Smooth muscle cell (in vitro differentiated cells): ENCODE data around the gene LRRC66. TPM values are rescaled to one million over a fixed set of nuclear protein-coding genes. Genes with fewer than 3 reads are reported as not detected.

Source experiments
- DNase-seq: peaks from one replicate; lab custom pipeline; 2025; ENCODE audit not compliant: unreplicated experiment; lab: John Stamatoyannopoulos, UW
- H2AFZ ChIP-seq: fragments of 200-600 bp; sonication (generic); 2 replicates; pipeline ENCODE4 v1.6.0; 2016; ENCODE audit warnings: antibody characterized with exemption, low read depth, mild to moderate bottlenecking
- H3F3A ChIP-seq: fragments of 200-600 bp; sonication (generic); 2 replicates; pipeline ENCODE4 v1.6.0; 2017; ENCODE audit warnings: antibody characterized with exemption, low read depth
- H3K27ac ChIP-seq: fragments of 200-600 bp; sonication (generic); 2 replicates; pipeline ENCODE4 v1.5.1; 2016; ENCODE audit warnings: low read depth, mild to moderate bottlenecking
- H3K27me3 ChIP-seq: fragments of 200-600 bp; sonication (generic); 2 replicates; pipeline ENCODE4 v1.6.1; 2016; ENCODE audit warnings: low read depth, mild to moderate bottlenecking
- H3K36me3 ChIP-seq: fragments of 200-600 bp; sonication (generic); 2 replicates; pipeline ENCODE4 v1.5.1; 2016; ENCODE audit warnings: low read depth
- H3K4me1 ChIP-seq: fragments of 200-600 bp; sonication (generic); 2 replicates; pipeline ENCODE4 v1.5.1; 2016; ENCODE audit warnings: low read depth
- H3K4me2 ChIP-seq: fragments of 200-600 bp; sonication (generic); 2 replicates; pipeline ENCODE4 v1.6.0; 2016; ENCODE audit warnings: mild to moderate bottlenecking
- H3K4me3 ChIP-seq: fragments of 200-600 bp; sonication (generic); 2 replicates; pipeline ENCODE4 v1.5.1; 2016; ENCODE audit warnings: mild to moderate bottlenecking
- H3K79me2 ChIP-seq: fragments of 200-600 bp; sonication (generic); 2 replicates; pipeline ENCODE4 v1.6.0; 2016; ENCODE audit warnings: low read depth, mild to moderate bottlenecking
- H3K9ac ChIP-seq: fragments of 200-600 bp; sonication (generic); 2 replicates; pipeline ENCODE4 v1.6.0; 2016; ENCODE audit warnings: low read depth
- H3K9me3 ChIP-seq: fragments of 200-600 bp; sonication (generic); replicated peaks from 2 replicates; pipeline ENCODE4 v1.5.1; 2016; ENCODE audit warnings: low read depth
- H4K20me1 ChIP-seq: fragments of 200-600 bp; sonication (generic); 2 replicates; pipeline ENCODE4 v1.6.0; 2016; ENCODE audit warnings: low read depth
- CTCF ChIP-seq: fragments of 200-600 bp; sonication (generic); IDR thresholded peaks from 2 replicates; pipeline ENCODE4 v1.5.1; 2017; ENCODE audit warnings: borderline replicate concordance, mild to moderate bottlenecking, antibody characterized with exemption; ENCODE audit not compliant: insufficient read depth, poor library complexity, severe bottlenecking
- WGBS: methylation state at CpG from one replicate; pipeline ENCODE4 v1.1.7; 2016; ENCODE audit warnings: low lambda C conversion rate; 5-methylcytosine and 5-hydroxymethylcytosine counted together
- polyA plus RNA-seq: library from polyadenylated mRNA; unstranded; fragments of >200 nt; fragmentation: Nextera tagmentation; extraction: Ambion mirVana; gene quantifications from 2 replicates; pipeline ENCODE4 v1.2.1, GENCODE V29; 2016
- total RNA-seq: library from RNA; depleted of rRNA; stranded (reverse); fragments of >200 nt; gene quantifications from 2 replicates; pipeline ENCODE4 v1.2.3, GENCODE V29; 2014

The LRRC66 gene
- total and polyA plus RNA-seq, 2 experiments from 2014 or later = 0.45 to 0.46 TPM

DNA sequence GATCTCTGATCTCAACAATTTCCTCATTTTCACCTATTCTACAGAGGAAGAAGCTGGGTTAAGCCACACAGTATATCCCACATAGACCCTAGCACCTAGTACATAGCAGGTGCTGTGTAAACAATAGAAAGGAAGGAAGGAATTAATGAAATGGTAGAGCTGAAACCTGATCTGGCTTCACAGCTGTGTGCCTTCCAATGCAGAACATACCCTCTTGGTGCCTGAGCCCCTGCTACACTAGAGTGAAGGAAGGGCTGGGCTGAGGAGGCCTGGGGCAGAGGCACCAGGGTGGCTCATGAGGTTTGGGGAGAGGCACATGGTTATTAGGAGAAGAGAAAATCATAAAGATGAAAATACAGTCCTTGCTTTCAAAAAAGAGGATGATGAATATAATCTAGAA, 21.3 kb downstream of the LRRC66 start:
- no peak overlapping the region for H2AFZ ChIP-seq
- H3K79me2 ChIP-seq = no peaks in the 10 kb centered on the region
- H3K27ac ChIP-seq = no peak overlapping the region
- no peaks in the 10 kb centered on the region for H4K20me1 ChIP-seq
- no peaks in the 10 kb centered on the region for H3K27me3 ChIP-seq
- no peaks in the 10 kb centered on the region for H3F3A ChIP-seq
- no peaks in the 10 kb centered on the region for H3K4me1 ChIP-seq
- H3K4me2 ChIP-seq = no peak overlapping the region
- no peak overlapping the region for H3K9ac ChIP-seq
- DNase-seq = no peak
- H3K9me3 ChIP-seq = no peaks in the 10 kb centered on the region
- no peak overlapping the region for H3K4me3 ChIP-seq
- TF ChIP-seq CTCF = no peak
- H3K36me3 ChIP-seq = no peaks in the 10 kb centered on the region

GRCh38 chr4:51997647-51998046, 22.5 kb downstream of the LRRC66 start:
- Histone ChIP-seq H3K27ac (no peak overlapping the region), H3K79me2 (no peaks in the 10 kb centered on the region), H3K9ac (no peak overlapping the region), H3F3A (no peaks in the 10 kb centered on the region), H3K4me3 (no peak overlapping the region), H4K20me1 (no peaks in the 10 kb centered on the region), H2AFZ (no peak overlapping the region), H3K4me2 (no peak overlapping the region), H3K36me3 (no peaks in the 10 kb centered on the region), H3K9me3 (no peaks in the 10 kb centered on the region), H3K4me1 (no peaks in the 10 kb centered on the region), H3K27me3 (no peaks in the 10 kb centered on the region)
- TF ChIP-seq CTCF = no peak
- DNase-seq = no peak

DNA sequence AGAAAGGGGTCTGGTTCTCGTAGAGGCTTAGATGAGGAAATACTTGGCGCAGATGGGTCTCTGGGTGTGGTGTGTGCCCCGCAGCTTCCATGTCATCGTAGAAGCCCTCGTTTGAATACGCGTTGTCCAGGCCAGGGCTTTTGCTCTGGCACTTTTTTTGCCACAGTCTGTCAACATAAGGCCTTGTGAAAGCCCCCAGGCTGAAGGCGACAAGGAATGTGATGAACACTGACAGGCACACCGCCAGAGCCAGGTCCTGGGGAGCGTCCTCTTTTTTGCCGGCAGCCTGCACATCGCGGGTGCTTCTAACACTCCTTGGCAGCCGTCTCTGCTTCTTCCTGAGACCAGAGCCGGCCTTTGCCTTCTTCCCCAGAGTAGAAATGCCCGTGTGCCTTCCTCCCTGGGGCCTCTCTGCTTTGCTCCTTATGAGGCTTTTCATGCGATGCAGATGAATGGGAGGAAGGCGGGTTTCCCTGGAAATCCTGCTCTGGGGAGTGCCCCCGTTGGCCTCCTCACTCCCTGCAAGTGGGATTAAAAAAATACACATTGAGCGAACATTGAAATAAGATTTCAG, 24.4 kb downstream of the LRRC66 start:
- Histone ChIP-seq H3F3A (no peaks in the 10 kb centered on the region), H3K4me2 (no peak overlapping the region), H4K20me1 (no peaks in the 10 kb centered on the region), H3K4me3 (no peak overlapping the region), H3K9ac (no peak overlapping the region), H3K9me3 (no peaks in the 10 kb centered on the region), H3K36me3 (no peaks in the 10 kb centered on the region), H3K27ac (no peak overlapping the region), H3K79me2 (no peaks in the 10 kb centered on the region), H3K4me1 (no peaks in the 10 kb centered on the region), H2AFZ (no peak overlapping the region), H3K27me3 (no peaks in the 10 kb centered on the region)
- no peak for TF ChIP-seq CTCF
- no peak for DNase-seq
- WGBS = 70% methylated on average over 20 of the region's 20 CpGs

- Histone ChIP-seq H3K4me3 (no peak overlapping the region), H3K79me2 (no peaks in the 10 kb centered on the region), H3K27ac (no peak overlapping the region), H3K4me1 (no peaks in the 10 kb centered on the region), H2AFZ (no peak overlapping the region), H3K9me3 (no peaks in the 10 kb centered on the region), H3K4me2 (no peak overlapping the region), H3F3A (no peaks in the 10 kb centered on the region), H3K27me3 (no peaks in the 10 kb centered on the region), H3K9ac (no peak overlapping the region), H3K36me3 (no peaks in the 10 kb centered on the region), H4K20me1 (no peaks in the 10 kb centered on the region)
- 91% methylated on average over 1 of the region's 1 CpG for WGBS
- no peak for TF ChIP-seq CTCF
- DNase-seq = no peak
Observed at GRCh38 chr4:51965862-51966261, 54.3 kb downstream of the LRRC66 start.
